ENCODE data around the gene MESD. TPM values are rescaled to one million over a fixed set of nuclear protein-coding genes. Genes with fewer than 3 reads are reported as not detected.

MESD gene
- polyA plus RNA-seq, 1 of the 3 experiments (the other 2 are of a cell fraction): 15.2 TPM

GRCh38 chr15:80929689-80930088 lies 59.9 kb downstream of the MESD start (continued):
- TF ChIP-seq RFX5 (IDR thresholded peaks at IDR 0.05; ENCODE audit: low read length) (no peak), RCOR1 (IDR thresholded peaks at IDR 0.05; ENCODE audit: low read length) (no peak), RAD21 (IDR thresholded peaks at IDR 0.05; ENCODE audit: low read length) (no peak), TEAD4 (IDR thresholded peaks at IDR 0.05; ENCODE audit: borderline replicate concordance, insufficient read depth) (no peak), TCF12 (IDR thresholded peaks at IDR 0.05) (no peak)

DNA sequence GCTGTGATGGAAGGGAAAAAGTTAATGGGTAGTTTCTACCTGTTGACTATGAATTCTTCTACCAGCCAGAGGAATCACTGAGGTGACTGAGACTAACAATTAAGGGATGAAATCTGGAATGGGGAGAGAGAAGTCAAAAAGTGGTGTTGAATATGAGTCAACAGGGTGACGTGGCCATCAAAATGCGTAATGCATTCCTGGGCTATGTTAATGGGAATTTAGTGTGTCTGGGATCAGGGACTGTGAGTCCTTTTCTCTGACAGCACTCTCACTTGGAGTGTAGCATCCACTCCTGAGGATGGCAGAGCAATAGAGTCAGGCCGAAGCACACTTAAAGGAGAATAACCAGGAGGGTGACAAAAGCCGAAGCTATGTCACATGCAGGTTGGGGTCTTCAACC lies 60.4 kb downstream of the MESD start:
- POLR2A ChIA-PET: no interaction called here
- H3K4me2 ChIP-seq: no peak overlapping the region
- 76% methylated on average over 4 of the region's 4 CpGs for WGBS (ENCODE audit: low lambda C conversion rate)

GRCh38 chr15:80926126-80926525 lies 63.5 kb downstream of the MESD start:
- Histone ChIP-seq H2AFZ (ENCODE audit: low read depth) (no peak overlapping the region), H3K4me3 (ENCODE audit: low read depth in 2 of 2, low read length in 1 of 2) (no peak overlapping the region), H3K9me3 (no peaks in the 10 kb centered on the region), H3K4me2 (no peak overlapping the region), H3K36me3 (replicated peaks in 1 of 2; ENCODE audit: control insufficient read depth in 1 of 2, insufficient read depth in 2 of 2, low read length in 1 of 2) (peaks cover 4 to 31% of the 10 kb centered on the region in 2 experiments), H3K9me2 (no peaks in the 10 kb centered on the region), H3K9ac (no peak overlapping the region), H4K20me1 (ENCODE audit: insufficient read depth) (no peaks in the 10 kb centered on the region), H3K79me2 (ENCODE audit: insufficient read depth) (no peaks in the 10 kb centered on the region), H3K4me1 (ENCODE audit: control insufficient read depth in 1 of 2, insufficient read depth in 2 of 2, low read depth in 1 of 2, low read length in 1 of 2) (peaks cover 0 to 3% of the 10 kb centered on the region in 2 experiments; a peak in 1 of 4 replicates), H3K27ac (ENCODE audit: low read depth in 2 of 2, low read length in 1 of 2) (no peak overlapping the region), H3F3A (replicated peaks; ENCODE audit: insufficient read depth) (peaks cover 3% of the 10 kb centered on the region), H3K27me3 (ENCODE audit: insufficient read depth) (no peaks in the 10 kb centered on the region)
- ChIA-PET POLR2A (no interaction called here), CTCF (no interaction called here)
- 87% methylated on average over 3 of the region's 3 CpGs for WGBS (ENCODE audit: low lambda C conversion rate)
- DNase-seq: no peak
- no peak for TF ChIP-seq USF1 (IDR thresholded peaks at IDR 0.05; ENCODE audit: borderline replicate concordance, low read depth)
- TF ChIP-seq MEF2A (IDR thresholded peaks at IDR 0.05; ENCODE audit: borderline replicate concordance, low read depth): no peak
- no peak for TF ChIP-seq CHD2 (IDR thresholded peaks at IDR 0.05; ENCODE audit: low read length, partially characterized antibody)
- TF ChIP-seq IRF3 (IDR thresholded peaks at IDR 0.05; ENCODE audit: low read depth, low read length): no peak
- no peak for TF ChIP-seq MXI1 (IDR thresholded peaks at IDR 0.05; ENCODE audit: low read depth, low read length)
- no peak for TF ChIP-seq NRF1 (IDR thresholded peaks at IDR 0.05; ENCODE audit: low read depth, low read length)

More for the DNA sequence above, 60.4 kb downstream of the MESD start:
- Histone ChIP-seq H3K36me3 (replicated peaks in 1 of 2; ENCODE audit: control insufficient read depth in 1 of 2, insufficient read depth in 2 of 2, low read length in 1 of 2) (peaks cover 4 to 32% of the 10 kb centered on the region in 2 experiments), H2AFZ (ENCODE audit: low read depth) (no peak overlapping the region), H3F3A (replicated peaks; ENCODE audit: insufficient read depth) (peaks cover 3% of the 10 kb centered on the region), H3K4me3 (ENCODE audit: low read depth in 2 of 2, low read length in 1 of 2) (no peak overlapping the region), H3K4me1 (ENCODE audit: control insufficient read depth in 1 of 2, insufficient read depth in 2 of 2, low read depth in 1 of 2, low read length in 1 of 2) (peaks cover 0 to 3% of the 10 kb centered on the region in 2 experiments; a peak in 1 of 4 replicates), H4K20me1 (ENCODE audit: insufficient read depth) (no peaks in the 10 kb centered on the region), H3K79me2 (ENCODE audit: insufficient read depth) (no peaks in the 10 kb centered on the region), H3K9me3 (no peaks in the 10 kb centered on the region), H3K9ac (no peak overlapping the region), H3K27me3 (ENCODE audit: insufficient read depth) (no peaks in the 10 kb centered on the region), H3K27ac (ENCODE audit: low read depth in 2 of 2, low read length in 1 of 2) (no peak overlapping the region), H3K9me2 (no peaks in the 10 kb centered on the region)
- DNase-seq: no peak
- TF ChIP-seq JUND (IDR thresholded peaks at IDR 0.05) (peak; percentile 25; the same call in 1 of the 2 replicates), NFIC (IDR thresholded peaks at IDR 0.05; ENCODE audit: borderline replicate concordance) (no peak), MAX (IDR thresholded peaks at IDR 0.05; ENCODE audit: low read depth) (no peak), TCF12 (IDR thresholded peaks at IDR 0.05) (peak; percentile 27; the same call in 1 of the 2 replicates), FOSL2 (IDR thresholded peaks at IDR 0.05; ENCODE audit: borderline replicate concordance, low read depth) (peak; percentile 53; the same call in 1 of the 2 replicates)
- CTCF ChIA-PET: no interaction called here
